NCI-H460 (cell line): ENCODE results near the gene PYDC2. TPM values are rescaled to one million over a fixed set of nuclear protein-coding genes. Genes with fewer than 3 reads are reported as not detected.

ENCODE experiments used
- DNase-seq: peaks from one replicate; pipeline ENCODE4 v3.0.0-alpha.2; 2016; ENCODE audit warnings: low read depth; ENCODE audit errors: extremely low read depth
- polyA plus RNA-seq: library from polyadenylated mRNA; depleted of rRNA; stranded (reverse); fragments of >200 nt; gene quantifications from 2 replicates; pipeline ENCODE4 v1.2.3, GENCODE V29; 2014; cell fraction: nucleus; rRNA removed
- total RNA-seq: library from RNA; depleted of rRNA; stranded (reverse); fragments of >200 nt; shearing (Covaris generic); gene quantifications from 2 replicates; pipeline ENCODE4 v1.2.3, GENCODE V29; 2014; rRNA removed

Gene PYDC2
- total RNA-seq: not detected in 2 replicates
- polyA plus RNA-seq: not detected in 2 replicates

GRCh38 chr3:191461113-191461595 lies at the start of gene PYDC2:
Gene PYDC2 (plus strand): TSS chr3:191461163. CDS start chr3:191461163, 0 bp downstream.
- DNase-seq: no peak

GRCh38 chr3:191412759-191413158 lies 48.2 kb upstream of the PYDC2 start:
- DNase-seq: no peak

- DNase-seq: no peak
Measured at GRCh38 chr3:191414286-191414685, 46.7 kb upstream of the PYDC2 start.

GRCh38 chr3:191414732-191415131 lies 46.2 kb upstream of the PYDC2 start:
- no peak for DNase-seq

GRCh38 chr3:191415566-191415965 lies 45.4 kb upstream of the PYDC2 start:
- DNase-seq: no peak

GRCh38 chr3:191417457-191417729 lies 43.6 kb upstream of the PYDC2 start:
- no peak for DNase-seq

GRCh38 chr3:191420771-191421170 lies 40.2 kb upstream of the PYDC2 start:
- no peak for DNase-seq

- DNase-seq: no peak
Measured at GRCh38 chr3:191424881-191425280, 36.1 kb upstream of the PYDC2 start.

GRCh38 chr3:191425322-191425734 lies 35.6 kb upstream of the PYDC2 start:
- no peak for DNase-seq

GRCh38 chr3:191426311-191426710 lies 34.7 kb upstream of the PYDC2 start:
- DNase-seq: no peak

GRCh38 chr3:191428177-191428576 lies 32.8 kb upstream of the PYDC2 start:
- DNase-seq: no peak

GRCh38 chr3:191430103-191430502 lies 30.9 kb upstream of the PYDC2 start:
- DNase-seq: no peak

GRCh38 chr3:191431160-191431822 lies 29.7 kb upstream of the PYDC2 start:
- no peak for DNase-seq

GRCh38 chr3:191432162-191432561 lies 28.8 kb upstream of the PYDC2 start:
- no peak for DNase-seq

GRCh38 chr3:191434024-191434423 lies 26.9 kb upstream of the PYDC2 start:
- no peak for DNase-seq

GRCh38 chr3:191435981-191436380 lies 25.0 kb upstream of the PYDC2 start:
- no peak for DNase-seq

- no peak for DNase-seq
Measured at GRCh38 chr3:191438150-191438814, 22.7 kb upstream of the PYDC2 start.

- DNase-seq: no peak
Measured at GRCh38 chr3:191440532-191440931, 20.4 kb upstream of the PYDC2 start.

GRCh38 chr3:191441687-191442086 lies 19.3 kb upstream of the PYDC2 start:
- no peak for DNase-seq

- DNase-seq: no peak
Measured at GRCh38 chr3:191444569-191444968, 16.4 kb upstream of the PYDC2 start.

- no peak for DNase-seq
Measured at GRCh38 chr3:191449256-191449655, 11.7 kb upstream of the PYDC2 start.

- DNase-seq: no peak
Measured at GRCh38 chr3:191455257-191455952, 5.6 kb upstream of the PYDC2 start.
